Measurements from ENCODE around the gene IKBKE.

DNA sequence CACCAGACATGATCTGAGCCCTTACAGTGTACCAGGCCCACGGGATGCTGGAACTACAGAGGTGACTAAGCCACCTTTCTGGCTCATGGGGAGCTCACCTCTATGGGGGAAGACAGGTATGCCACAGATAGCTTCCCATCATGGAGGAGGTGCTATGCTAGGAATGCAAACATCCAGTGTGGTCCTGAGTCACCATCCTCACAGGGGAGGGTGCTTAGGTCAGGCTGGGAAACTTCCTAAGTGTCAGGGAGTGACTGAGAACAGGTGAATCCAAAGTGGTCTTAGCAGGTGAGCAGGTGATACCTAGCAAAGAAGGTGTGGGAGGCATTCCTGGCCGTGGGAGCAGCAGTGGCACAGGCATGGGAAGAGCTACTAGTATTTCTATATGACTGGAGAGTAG is 28.4 kb downstream of the IKBKE start:
- TF ChIP-seq, protein P1, sequence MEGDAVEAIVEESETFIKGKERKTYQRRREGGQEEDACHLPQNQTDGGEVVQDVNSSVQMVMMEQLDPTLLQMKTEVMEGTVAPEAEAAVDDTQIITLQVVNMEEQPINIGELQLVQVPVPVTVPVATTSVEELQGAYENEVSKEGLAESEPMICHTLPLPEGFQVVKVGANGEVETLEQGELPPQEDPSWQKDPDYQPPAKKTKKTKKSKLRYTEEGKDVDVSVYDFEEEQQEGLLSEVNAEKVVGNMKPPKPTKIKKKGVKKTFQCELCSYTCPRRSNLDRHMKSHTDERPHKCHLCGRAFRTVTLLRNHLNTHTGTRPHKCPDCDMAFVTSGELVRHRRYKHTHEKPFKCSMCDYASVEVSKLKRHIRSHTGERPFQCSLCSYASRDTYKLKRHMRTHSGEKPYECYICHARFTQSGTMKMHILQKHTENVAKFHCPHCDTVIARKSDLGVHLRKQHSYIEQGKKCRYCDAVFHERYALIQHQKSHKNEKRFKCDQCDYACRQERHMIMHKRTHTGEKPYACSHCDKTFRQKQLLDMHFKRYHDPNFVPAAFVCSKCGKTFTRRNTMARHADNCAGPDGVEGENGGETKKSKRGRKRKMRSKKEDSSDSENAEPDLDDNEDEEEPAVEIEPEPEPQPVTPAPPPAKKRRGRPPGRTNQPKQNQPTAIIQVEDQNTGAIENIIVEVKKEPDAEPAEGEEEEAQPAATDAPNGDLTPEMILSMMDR (IDR thresholded peaks at IDR 0.05): no peak
- TF ChIP-seq POLR2AphosphoS5 (IDR thresholded peaks at IDR 0.05): no peak

All from prostate gland (tissue), 2 donors.